ENCODE data around the gene KLHL12.
A peak's percentile ranks its signal among the peaks of the same experiment; 100 is the strongest.

The KLHL12 gene

GRCh38 chr1:202958544-202959275 is 31.7 kb upstream of the KLHL12 start:
- Mint-ChIP-seq H3K4me3 (peak overlapping the region; percentile 86), H3K9me3 (no peaks in the 10 kb centered on the region), H3K4me1 (ENCODE audit: low read depth) (peaks cover 26% of the 10 kb centered on the region), H3K27ac (peak overlapping the region; percentile 90), H3K27me3 (ENCODE audit: low read depth) (no peaks in the 10 kb centered on the region), H3K36me3 (ENCODE audit: low read depth) (peaks cover 1% of the 10 kb centered on the region)
- DNase-seq (ENCODE audit: low spot score) = no peak

GRCh38 chr1:202957733-202958543 is 30.9 kb upstream of the KLHL12 start, which contains the start of gene ADIPOR1:
Gene ADIPOR1 (minus strand): TSS chr1:202958312. CDS start chr1:202951070, 7,242 bp downstream.
- DNase-seq (ENCODE audit: low spot score) = peak; percentile 91
- Mint-ChIP-seq H3K9me3 (no peaks in the 10 kb centered on the region), H3K4me3 (peak within 1 kb of the TSS; percentile 90), H3K4me1 (ENCODE audit: low read depth) (peaks cover 30% of the 10 kb centered on the region), H3K36me3 (ENCODE audit: low read depth) (no peaks in the 10 kb centered on the region), H3K27ac (peak within 1 kb of the TSS; percentile 90), H3K27me3 (ENCODE audit: low read depth) (no peaks in the 10 kb centered on the region)

GRCh38 chr1:202956969-202957368 is 29.9 kb upstream of the KLHL12 start:
- Mint-ChIP-seq H3K9me3 (no peaks in the 10 kb centered on the region), H3K4me1 (ENCODE audit: low read depth) (peaks cover 36% of the 10 kb centered on the region), H3K27me3 (ENCODE audit: low read depth) (no peaks in the 10 kb centered on the region), H3K27ac (peak overlapping the region; percentile 89), H3K36me3 (ENCODE audit: low read depth) (no peaks in the 10 kb centered on the region), H3K4me3 (peak overlapping the region; percentile 90)
- no peak for DNase-seq (ENCODE audit: low spot score)

GRCh38 chr1:202954057-202954745 is 27.2 kb upstream of the KLHL12 start:
- Mint-ChIP-seq H3K27ac (peak overlapping the region; percentile 4), H3K9me3 (no peaks in the 10 kb centered on the region), H3K27me3 (ENCODE audit: low read depth) (no peaks in the 10 kb centered on the region), H3K36me3 (ENCODE audit: low read depth) (peaks cover 9% of the 10 kb centered on the region), H3K4me3 (no peak overlapping the region), H3K4me1 (ENCODE audit: low read depth) (peaks cover 38% of the 10 kb centered on the region)
- DNase-seq (ENCODE audit: low spot score) = no peak

GRCh38 chr1:202953392-202953791 is 26.4 kb upstream of the KLHL12 start:
- peaks cover 32% of the 10 kb centered on the region for H3K4me1 Mint-ChIP-seq (ENCODE audit: low read depth)
- H3K4me3 Mint-ChIP-seq = no peak overlapping the region
- no peak for DNase-seq (ENCODE audit: low spot score)
- H3K36me3 Mint-ChIP-seq (ENCODE audit: low read depth) = peaks cover 9% of the 10 kb centered on the region
- H3K9me3 Mint-ChIP-seq = no peaks in the 10 kb centered on the region
- no peak overlapping the region for H3K27ac Mint-ChIP-seq
- H3K27me3 Mint-ChIP-seq (ENCODE audit: low read depth) = no peaks in the 10 kb centered on the region

- no peak for DNase-seq (ENCODE audit: low spot score)
- Mint-ChIP-seq H3K9me3 (no peaks in the 10 kb centered on the region), H3K27me3 (ENCODE audit: low read depth) (no peaks in the 10 kb centered on the region), H3K36me3 (ENCODE audit: low read depth) (peaks cover 15% of the 10 kb centered on the region), H3K4me3 (peak overlapping the region; percentile 14), H3K4me1 (ENCODE audit: low read depth) (peaks cover 32% of the 10 kb centered on the region), H3K27ac (peak overlapping the region; percentile 72)
Measured at GRCh38 chr1:202952818-202953217, 25.8 kb upstream of the KLHL12 start.

- H3K36me3 Mint-ChIP-seq (ENCODE audit: low read depth) = peaks cover 17% of the 10 kb centered on the region
- no peaks in the 10 kb centered on the region for H3K9me3 Mint-ChIP-seq
- peak overlapping the region; percentile 9 for H3K27ac Mint-ChIP-seq
- DNase-seq (ENCODE audit: low spot score) = no peak
- peaks cover 27% of the 10 kb centered on the region for H3K4me1 Mint-ChIP-seq (ENCODE audit: low read depth)
- no peaks in the 10 kb centered on the region for H3K27me3 Mint-ChIP-seq (ENCODE audit: low read depth)
- no peak overlapping the region for H3K4me3 Mint-ChIP-seq
Measured at GRCh38 chr1:202952099-202952498, 25.1 kb upstream of the KLHL12 start.

- Mint-ChIP-seq H3K4me3 (no peak overlapping the region), H3K36me3 (ENCODE audit: low read depth) (peaks cover 17% of the 10 kb centered on the region), H3K27ac (no peak overlapping the region), H3K9me3 (no peaks in the 10 kb centered on the region), H3K27me3 (ENCODE audit: low read depth) (no peaks in the 10 kb centered on the region), H3K4me1 (ENCODE audit: low read depth) (peaks cover 22% of the 10 kb centered on the region)
- DNase-seq (ENCODE audit: low spot score) = no peak
Measured at GRCh38 chr1:202951437-202951836, 24.4 kb upstream of the KLHL12 start.

GRCh38 chr1:202945483-202945882 is 18.4 kb upstream of the KLHL12 start:
- no peak overlapping the region for H3K4me3 Mint-ChIP-seq
- H3K9me3 Mint-ChIP-seq = no peaks in the 10 kb centered on the region
- peaks cover 50% of the 10 kb centered on the region for H3K36me3 Mint-ChIP-seq (ENCODE audit: low read depth)
- no peak overlapping the region for H3K27ac Mint-ChIP-seq
- no peaks in the 10 kb centered on the region for H3K27me3 Mint-ChIP-seq (ENCODE audit: low read depth)
- no peak for DNase-seq (ENCODE audit: low spot score)
- H3K4me1 Mint-ChIP-seq (ENCODE audit: low read depth) = no peaks in the 10 kb centered on the region

- peaks cover 45% of the 10 kb centered on the region for H3K36me3 Mint-ChIP-seq (ENCODE audit: low read depth)
- no peaks in the 10 kb centered on the region for H3K9me3 Mint-ChIP-seq
- DNase-seq (ENCODE audit: low spot score) = no peak
- no peak overlapping the region for H3K4me3 Mint-ChIP-seq
- no peak overlapping the region for H3K27ac Mint-ChIP-seq
- H3K4me1 Mint-ChIP-seq (ENCODE audit: low read depth) = no peaks in the 10 kb centered on the region
- H3K27me3 Mint-ChIP-seq (ENCODE audit: low read depth) = no peaks in the 10 kb centered on the region
Measured at GRCh38 chr1:202944438-202944921, 17.4 kb upstream of the KLHL12 start.

GRCh38 chr1:202942426-202942825 is 15.4 kb upstream of the KLHL12 start:
- Mint-ChIP-seq H3K4me3 (no peak overlapping the region), H3K27ac (no peak overlapping the region), H3K9me3 (no peaks in the 10 kb centered on the region), H3K36me3 (ENCODE audit: low read depth) (peaks cover 37% of the 10 kb centered on the region), H3K4me1 (ENCODE audit: low read depth) (no peaks in the 10 kb centered on the region), H3K27me3 (ENCODE audit: low read depth) (no peaks in the 10 kb centered on the region)
- no peak for DNase-seq (ENCODE audit: low spot score)

- peaks cover 36% of the 10 kb centered on the region for H3K36me3 Mint-ChIP-seq (ENCODE audit: low read depth)
- no peaks in the 10 kb centered on the region for H3K27me3 Mint-ChIP-seq (ENCODE audit: low read depth)
- no peaks in the 10 kb centered on the region for H3K9me3 Mint-ChIP-seq
- no peaks in the 10 kb centered on the region for H3K4me1 Mint-ChIP-seq (ENCODE audit: low read depth)
- no peak overlapping the region for H3K27ac Mint-ChIP-seq
- H3K4me3 Mint-ChIP-seq = no peak overlapping the region
- DNase-seq (ENCODE audit: low spot score) = no peak
Measured at GRCh38 chr1:202941372-202941771, 14.3 kb upstream of the KLHL12 start.

- DNase-seq (ENCODE audit: low spot score) = no peak
- Mint-ChIP-seq H3K4me1 (ENCODE audit: low read depth) (no peaks in the 10 kb centered on the region), H3K9me3 (no peaks in the 10 kb centered on the region), H3K4me3 (no peak overlapping the region), H3K36me3 (ENCODE audit: low read depth) (peaks cover 34% of the 10 kb centered on the region), H3K27me3 (ENCODE audit: low read depth) (no peaks in the 10 kb centered on the region), H3K27ac (no peak overlapping the region)
Measured at GRCh38 chr1:202940561-202940960, 13.5 kb upstream of the KLHL12 start.

All from T-helper 2 cell treated with Interferon-gamma antibody and Interleukin-4, amounts not matched to agents 5 μg/mL and 100 μg/mL, for 36 hours (primary cell).